Measurements from ENCODE around the gene KLF16. TPM values are rescaled to one million over a fixed set of nuclear protein-coding genes. Genes with fewer than 3 reads are reported as not detected.

Gene KLF16
- total and polyA plus RNA-seq, 10 of the 15 experiments (the other 5 are each of a cell fraction or from before 2014, with no cell fraction given): 0.03 to 41.2 (median 2.6) TPM

DNA sequence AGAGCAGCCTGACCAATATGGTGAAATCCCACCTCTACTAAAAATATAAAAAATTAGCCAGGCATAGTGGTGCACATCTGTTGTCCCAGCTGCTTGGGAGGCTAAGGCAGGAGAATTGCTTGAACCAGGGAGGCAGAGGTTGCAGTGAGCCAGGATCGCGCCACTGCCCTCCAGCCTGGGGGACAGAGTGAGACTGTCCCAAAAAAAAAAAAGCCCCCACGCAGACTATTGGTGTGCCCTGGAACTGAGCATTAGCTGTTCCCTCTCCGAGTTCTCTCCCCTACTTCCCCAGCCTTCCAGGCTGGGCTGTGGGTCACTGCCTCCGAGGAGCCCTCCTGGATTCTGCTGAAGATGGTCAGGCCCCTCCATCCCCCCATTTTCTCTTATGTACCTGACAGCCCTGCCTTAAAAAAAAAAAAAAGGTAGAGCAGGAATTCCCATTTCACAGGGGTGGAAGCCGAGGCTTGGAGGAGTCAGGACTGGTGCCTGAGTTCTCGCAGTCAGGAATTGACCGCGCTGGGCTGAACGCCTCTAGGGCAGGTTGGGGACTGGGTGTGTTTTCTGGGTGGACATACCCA, 43.7 kb upstream of the KLF16 start (continued):
- no peak for TF ChIP-seq SPI1 (IDR thresholded peaks at IDR 0.05; ENCODE audit: borderline replicate concordance, insufficient read depth, low read depth, low read length)
- TF ChIP-seq MEF2B (IDR thresholded peaks at IDR 0.05; ENCODE audit: partially characterized antibody, poor library complexity, severe bottlenecking): no peak
- no peak for TF ChIP-seq KDM1A (IDR thresholded peaks at IDR 0.05; ENCODE audit: borderline replicate concordance)

- no peaks in the 10 kb centered on the region for H3K27me3 ChIP-seq (replicated peaks in 1 of 2; ENCODE audit: control insufficient read depth in 2 of 2, insufficient read depth in 2 of 2, low read length in 1 of 2)
- peak overlapping the region; percentile 93 for H3K4me2 ChIP-seq (ENCODE audit: control insufficient read depth, insufficient read depth)
- H4K20me1 ChIP-seq (ENCODE audit: control insufficient read depth, insufficient read depth): no peaks in the 10 kb centered on the region
- ChIA-PET POLR2A (interaction anchor here (0.6 to 1.0 kb wide), 3 partner anchors 21 to 120 kb away, joined by 4 to 6 read pairs (median 5); partner anchors contain the start of gene ABHD17A), SMC1A (ENCODE audit: uncharacterized antibody, unreplicated experiment) (no interaction called here), CTCF (interaction anchor here (0.7 to 1.7 kb wide), 4 partner anchors 9 to 39 kb away, joined by 3 to 10 read pairs (median 4); no protein-coding TSS in a partner anchor), RAD21 (ENCODE audit: unreplicated experiment) (interaction anchor here (0.9 kb wide), 1 partner anchor 8 kb away, joined by 3 read pairs; no protein-coding TSS in a partner anchor)
- in situ Hi-C loops (cut with MboI) (no loop called here), intact Hi-C loops (cut with micrococcal nuclease; ENCODE audit: unreplicated experiment) (loop anchor here (1.0 to 10.0 kb wide), 3 partner anchors 42 to 189 kb away; partner anchors contain the start of genes BTBD2, IZUMO4 and MOB3A)
- no peak for FAIRE-seq
- H2AFZ ChIP-seq (ENCODE audit: control insufficient read depth, low read depth, low read length): peak overlapping the region; percentile 51
- DNase-seq (ENCODE audit: low read depth, low spot score): no peak
- peak overlapping the region; percentile 81 for H3K4me3 ChIP-seq
- H3K27ac ChIP-seq (ENCODE audit: control insufficient read depth, insufficient read depth): peak overlapping the region; percentile 96
- 63% methylated on average over 15 of the region's 15 CpGs for WGBS (ENCODE audit: insufficient coverage, insufficient replicate concordance, low lambda C conversion rate, missing lambda C conversion rate)
- BruUV-seq (replicated peaks): no TSS peak
- peaks cover 36% of the 10 kb centered on the region for H3K79me2 ChIP-seq (ENCODE audit: control insufficient read depth, insufficient read depth, low read length)
- H3K36me3 ChIP-seq (ENCODE audit: control insufficient read depth in 2 of 2, insufficient read depth in 2 of 2, low read length in 1 of 2): no peaks in the 10 kb centered on the region
- no peak for ATAC-seq
- H3K4me1 ChIP-seq (ENCODE audit: control insufficient read depth, insufficient read depth, low read length): peaks cover 37% of the 10 kb centered on the region
- peak overlapping the region; percentile 84 for H3K9ac ChIP-seq (ENCODE audit: control insufficient read depth, insufficient read depth, low read length)
- TF ChIP-seq PML (IDR thresholded peaks at IDR 0.05; ENCODE audit: low read length) (no peak), MLLT1 (IDR thresholded peaks at IDR 0.05) (peak; percentile 63), RUNX3 (IDR thresholded peaks at IDR 0.05; ENCODE audit: low read length) (no peak), BACH1 (IDR thresholded peaks at IDR 0.05; ENCODE audit: borderline replicate concordance) (no peak), MEF2B (IDR thresholded peaks at IDR 0.05; ENCODE audit: partially characterized antibody, poor library complexity, severe bottlenecking) (peak; percentile 58)
- TF ChIP-seq, protein P1, sequence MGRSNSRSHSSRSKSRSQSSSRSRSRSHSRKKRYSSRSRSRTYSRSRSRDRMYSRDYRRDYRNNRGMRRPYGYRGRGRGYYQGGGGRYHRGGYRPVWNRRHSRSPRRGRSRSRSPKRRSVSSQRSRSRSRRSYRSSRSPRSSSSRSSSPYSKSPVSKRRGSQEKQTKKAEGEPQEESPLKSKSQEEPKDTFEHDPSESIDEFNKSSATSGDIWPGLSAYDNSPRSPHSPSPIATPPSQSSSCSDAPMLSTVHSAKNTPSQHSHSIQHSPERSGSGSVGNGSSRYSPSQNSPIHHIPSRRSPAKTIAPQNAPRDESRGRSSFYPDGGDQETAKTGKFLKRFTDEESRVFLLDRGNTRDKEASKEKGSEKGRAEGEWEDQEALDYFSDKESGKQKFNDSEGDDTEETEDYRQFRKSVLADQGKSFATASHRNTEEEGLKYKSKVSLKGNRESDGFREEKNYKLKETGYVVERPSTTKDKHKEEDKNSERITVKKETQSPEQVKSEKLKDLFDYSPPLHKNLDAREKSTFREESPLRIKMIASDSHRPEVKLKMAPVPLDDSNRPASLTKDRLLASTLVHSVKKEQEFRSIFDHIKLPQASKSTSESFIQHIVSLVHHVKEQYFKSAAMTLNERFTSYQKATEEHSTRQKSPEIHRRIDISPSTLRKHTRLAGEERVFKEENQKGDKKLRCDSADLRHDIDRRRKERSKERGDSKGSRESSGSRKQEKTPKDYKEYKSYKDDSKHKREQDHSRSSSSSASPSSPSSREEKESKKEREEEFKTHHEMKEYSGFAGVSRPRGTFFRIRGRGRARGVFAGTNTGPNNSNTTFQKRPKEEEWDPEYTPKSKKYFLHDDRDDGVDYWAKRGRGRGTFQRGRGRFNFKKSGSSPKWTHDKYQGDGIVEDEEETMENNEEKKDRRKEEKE (IDR thresholded peaks at IDR 0.05): no peak
- H3K9me3 ChIP-seq (replicated peaks; ENCODE audit: control insufficient read depth, insufficient read depth, low read length): no peaks in the 10 kb centered on the region
These were observed 42.5 kb upstream of the KLF16 start for GRCh38 chr19:1905863-1906375.
